GM19238 (cell line): ENCODE data around the gene HSD17B8.

Source experiments
- DNase-seq: peaks from one replicate; pipeline ENCODE4 v3.0.0; 2011; ENCODE audit warnings: low spot score; ENCODE audit not compliant: insufficient read length

The HSD17B8 gene

DNA sequence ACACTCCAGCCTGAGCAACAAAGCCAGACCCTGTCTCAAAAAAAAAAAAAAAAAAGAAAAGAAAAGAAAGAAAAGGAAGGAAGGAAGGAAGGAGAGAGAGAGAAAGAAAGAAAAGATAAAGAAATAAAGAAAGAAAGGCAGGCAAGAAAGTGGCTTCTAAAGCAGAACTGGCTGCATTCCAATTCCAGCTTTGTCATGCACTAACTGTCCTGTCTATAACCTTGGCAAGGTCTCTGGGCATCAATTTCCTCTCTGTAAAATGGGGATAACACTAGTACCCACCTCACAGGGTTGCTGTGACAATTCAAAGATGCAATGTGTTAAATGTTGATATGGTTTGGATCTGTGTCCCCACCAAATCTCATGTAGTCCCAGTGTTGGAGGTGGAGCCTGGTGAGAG is 31.9 kb downstream of the HSD17B8 start:
- no peak for DNase-seq

DNA sequence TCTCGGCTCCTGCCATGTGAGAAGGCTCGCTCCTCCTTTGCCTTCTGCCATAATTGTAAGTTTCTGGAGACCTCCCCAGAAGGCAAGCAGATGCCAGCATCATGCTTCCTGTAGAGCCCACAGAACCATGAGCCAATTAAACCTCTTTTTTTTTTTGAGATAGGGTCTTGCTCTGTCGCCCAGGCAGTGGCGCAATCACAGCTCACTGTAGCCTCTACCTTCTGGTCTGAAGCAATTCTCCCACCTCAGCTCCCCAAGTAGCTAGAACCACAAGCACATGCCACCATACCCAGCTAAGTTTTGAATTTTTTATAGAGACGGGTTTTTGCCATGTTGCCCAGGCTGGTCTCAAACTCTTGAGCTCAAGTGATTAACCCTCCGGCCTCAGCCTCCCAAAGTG is 32.4 kb downstream of the HSD17B8 start:
- no peak for DNase-seq

DNA sequence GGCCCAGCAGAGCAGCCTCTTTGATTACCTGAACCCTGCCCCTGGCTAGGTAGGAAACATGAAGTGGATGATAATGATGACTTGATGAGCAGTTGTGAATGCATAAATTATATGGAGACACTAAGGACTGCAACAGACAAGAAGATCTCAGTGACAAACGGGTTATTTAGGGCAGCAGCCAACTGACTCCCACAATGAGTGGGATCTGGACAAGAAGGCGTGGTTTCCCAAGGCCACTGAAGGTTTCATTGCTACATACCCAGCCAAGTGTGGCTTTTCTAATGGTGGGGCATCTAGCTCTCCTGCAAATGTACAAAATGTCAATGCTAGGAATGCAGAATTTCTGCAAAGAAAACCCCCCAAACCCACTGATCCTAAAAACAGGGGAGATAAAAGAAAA is 33.3 kb downstream of the HSD17B8 start:
- DNase-seq, result no peak

DNA sequence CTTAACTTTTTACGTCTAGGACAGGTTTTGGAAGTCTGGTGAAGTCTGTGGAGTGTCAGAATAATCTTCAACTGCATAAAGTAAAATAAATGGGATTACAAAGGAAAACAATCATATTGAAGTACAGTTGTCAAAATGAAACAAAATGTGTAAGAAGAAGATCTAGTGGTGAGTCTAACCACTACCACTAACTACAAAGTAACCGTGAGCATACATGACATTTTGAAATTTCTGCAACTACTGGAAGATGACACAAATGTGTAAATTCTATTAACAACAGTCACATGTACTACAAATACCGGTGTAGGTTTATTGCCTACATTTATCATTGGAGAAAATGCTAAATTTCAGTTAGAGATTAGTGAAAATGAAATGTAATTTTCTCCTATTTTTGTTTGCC is 37.5 kb downstream of the HSD17B8 start:
- no peak for DNase-seq

DNA sequence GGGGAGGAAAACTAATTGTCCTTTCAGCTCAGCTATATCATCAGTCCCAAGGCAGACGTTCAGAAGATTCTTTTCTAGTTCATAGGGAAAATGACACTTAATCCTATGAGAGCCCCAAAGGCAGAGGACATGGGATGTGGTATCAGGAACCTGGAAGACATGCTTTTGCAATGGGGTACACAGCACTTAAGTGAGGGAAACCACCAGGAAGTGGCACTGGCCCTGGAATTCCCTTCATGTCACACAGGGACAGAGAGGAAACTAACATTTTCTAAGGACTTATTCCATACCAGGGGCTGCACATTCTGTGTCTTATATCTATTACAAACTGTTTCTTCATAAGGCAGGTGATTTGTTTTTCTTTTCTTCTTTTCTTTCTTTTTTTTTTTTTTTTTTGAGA is 39.0 kb downstream of the HSD17B8 start:
- no peak for DNase-seq

DNA sequence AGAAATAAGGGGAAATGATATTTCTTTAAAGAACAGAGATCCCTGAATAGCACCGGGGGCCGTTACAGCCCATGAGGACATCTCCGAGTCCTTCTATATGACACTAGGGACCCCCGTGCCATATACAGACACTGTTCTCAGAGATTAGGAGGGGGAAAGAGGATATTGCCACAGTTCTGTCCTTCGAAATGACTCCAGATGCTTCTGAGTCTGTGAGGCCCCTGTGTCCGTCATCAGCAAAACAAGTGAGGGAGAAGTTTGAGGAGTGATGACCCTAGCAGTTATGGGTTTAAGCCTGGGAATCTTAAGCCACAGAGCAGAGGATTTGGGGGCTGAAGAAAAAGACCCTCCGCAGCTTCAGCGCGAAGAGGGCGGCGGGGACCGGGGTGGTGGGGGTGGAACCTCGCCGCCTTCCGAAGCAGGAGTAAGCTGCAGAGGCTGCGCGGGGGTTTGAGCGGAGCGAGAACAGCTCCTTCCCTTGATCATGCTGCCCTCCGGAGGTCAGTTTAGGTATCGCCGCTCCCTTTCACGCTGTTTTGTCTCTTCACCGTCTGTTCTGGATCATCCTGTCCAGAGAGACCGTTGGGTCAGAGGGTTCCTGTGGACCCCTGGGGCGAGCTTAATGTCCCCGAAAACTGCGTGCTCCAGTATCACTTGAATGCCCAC is 43.7 kb downstream of the HSD17B8 start:
- peak; percentile 41 for DNase-seq

DNA sequence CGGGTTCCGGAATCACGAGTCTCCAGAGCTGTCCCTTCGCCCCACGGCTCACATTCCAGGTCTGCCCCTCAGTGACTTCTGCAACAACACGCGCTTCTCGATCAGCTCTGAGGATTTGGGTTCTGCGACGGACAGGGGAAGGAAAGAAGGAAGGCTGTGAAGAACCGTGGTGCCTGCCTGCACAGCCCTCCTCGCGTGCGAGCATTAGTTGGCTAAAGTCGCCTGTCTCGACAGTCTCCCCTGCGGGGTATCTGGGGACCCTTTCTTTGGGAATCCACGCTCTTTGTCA is 44.1 kb downstream of the HSD17B8 start:
- DNase-seq, result no peak

DNA sequence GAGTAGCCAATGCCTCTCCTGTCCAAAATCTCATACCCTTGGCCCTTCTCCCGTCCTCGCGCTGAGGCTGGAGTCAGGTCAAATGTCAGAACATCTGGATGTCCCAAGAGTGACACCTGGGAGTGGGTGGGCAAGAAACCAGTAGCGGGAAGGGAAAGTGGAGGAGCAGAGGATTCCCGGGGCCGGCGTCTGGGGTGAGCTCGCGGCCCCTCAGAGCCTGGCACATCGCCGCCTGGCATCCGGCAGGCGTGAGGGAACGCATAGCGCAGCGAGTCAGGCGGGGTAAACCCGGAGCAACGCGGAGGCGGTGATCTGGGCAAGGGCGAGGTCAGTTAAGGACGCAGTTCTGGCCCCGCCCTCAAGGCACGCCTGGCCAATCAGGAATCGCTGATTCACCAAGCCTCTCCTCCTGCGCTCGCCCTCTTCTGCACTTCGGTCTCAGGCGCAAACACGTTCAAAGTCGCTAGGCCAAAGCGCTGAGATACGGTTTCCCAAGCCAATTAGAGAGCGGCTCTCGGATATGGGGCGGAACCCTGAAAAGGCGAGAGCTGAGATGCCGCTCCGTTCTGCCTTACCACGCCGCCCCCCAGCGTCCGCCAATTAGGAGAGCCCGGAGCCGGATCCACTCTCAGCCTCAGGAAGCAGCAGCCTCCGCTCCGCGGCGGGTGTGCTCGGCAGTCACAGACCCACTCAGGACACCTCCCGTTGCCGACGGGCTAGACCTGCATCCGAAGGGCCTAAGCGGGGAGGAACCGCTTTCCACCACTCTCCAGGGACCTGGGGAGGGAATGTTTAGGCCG is 44.7 kb downstream of the HSD17B8 start:
- peak; percentile 79 for DNase-seq

DNA sequence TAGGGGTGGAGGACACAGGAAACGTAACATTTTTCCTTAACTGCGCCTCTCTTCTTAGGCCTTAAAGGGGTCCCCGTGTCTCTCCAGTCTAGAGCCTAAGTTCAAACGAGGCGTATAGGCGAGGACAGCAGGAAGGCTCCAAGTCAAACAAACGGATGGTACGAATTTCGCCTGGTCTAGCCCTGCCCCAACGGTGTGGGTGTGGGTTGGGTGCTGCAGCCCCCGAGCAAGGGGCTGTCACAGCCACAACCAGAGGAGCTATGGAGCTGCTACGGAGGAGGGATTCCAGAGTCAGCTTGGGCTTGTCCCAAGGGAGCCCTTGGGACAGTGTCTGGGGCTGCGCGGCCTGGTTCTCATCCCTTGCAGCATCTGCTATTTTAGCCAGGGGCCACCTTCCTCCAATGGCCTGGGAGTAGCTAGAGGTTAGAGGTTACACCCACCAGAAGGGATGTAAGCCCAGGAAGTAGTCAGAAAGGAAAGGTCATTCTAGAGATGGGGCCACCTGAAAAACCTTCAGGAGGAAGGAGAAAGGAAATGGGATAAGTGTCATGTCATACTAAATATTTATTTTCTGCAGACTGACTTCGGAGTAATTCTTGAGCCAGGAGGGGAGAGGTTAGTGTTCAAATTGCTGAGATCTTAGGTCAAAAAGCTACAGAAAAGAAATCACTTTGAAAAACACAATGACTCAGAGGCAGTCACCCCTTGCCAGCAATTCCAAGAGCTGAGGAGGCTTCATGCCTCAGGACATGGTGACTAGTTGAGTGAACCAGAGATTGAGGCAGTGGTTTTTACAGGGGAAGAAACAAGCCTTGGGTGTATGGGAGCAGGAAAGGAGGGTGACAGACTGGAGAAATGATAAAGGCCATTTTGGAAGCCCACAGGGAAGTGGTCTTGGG is 45.5 kb downstream of the HSD17B8 start:
- DNase-seq, result no peak

DNA sequence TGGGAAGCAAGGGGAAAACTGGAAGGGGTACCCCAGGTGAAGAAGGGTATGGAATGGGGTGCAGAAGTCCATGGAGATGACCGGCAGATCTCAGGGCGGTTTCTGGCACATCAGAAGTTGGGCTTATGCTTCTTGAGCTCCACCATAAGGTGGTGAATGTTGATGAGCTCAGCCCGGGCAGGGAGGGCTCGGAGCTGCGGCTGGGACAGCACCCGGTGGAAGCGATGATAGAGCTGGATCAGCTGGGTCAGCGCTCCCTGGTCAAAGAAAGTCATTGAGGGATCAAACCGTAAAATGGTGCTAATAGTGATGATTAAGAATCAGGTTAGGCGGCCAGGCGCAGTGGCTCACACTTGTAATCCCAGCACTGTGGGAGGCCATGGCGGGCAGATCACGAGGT is 46.3 kb downstream of the HSD17B8 start:
- no peak for DNase-seq

DNA sequence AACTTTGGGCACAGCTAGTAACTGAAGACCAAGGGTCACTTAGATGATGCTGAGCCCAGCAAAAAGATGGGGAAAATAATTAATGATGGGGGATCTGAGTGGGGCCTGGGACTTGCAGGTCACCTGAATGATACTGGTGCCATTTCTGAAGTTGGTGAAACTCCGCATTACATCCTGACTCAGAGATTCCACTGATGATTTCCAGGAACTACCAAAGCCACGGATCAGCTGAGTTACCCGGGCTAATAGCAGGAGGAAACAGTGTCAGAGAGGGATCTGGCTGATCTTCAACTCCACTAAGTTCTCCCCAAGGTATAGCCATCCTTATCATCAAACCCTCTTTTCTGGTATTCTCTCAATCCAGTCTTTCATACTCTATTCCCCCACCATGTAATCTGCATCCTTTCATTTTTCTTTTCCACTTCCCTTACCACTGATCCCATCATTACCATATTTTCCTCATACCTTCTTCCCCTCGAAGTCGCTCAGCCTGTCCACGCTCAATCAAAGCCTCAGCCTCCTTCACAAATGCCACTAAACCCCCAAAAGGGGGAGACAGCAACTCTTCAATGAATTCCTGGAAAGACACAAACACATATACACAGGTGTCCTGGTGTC is 47.0 kb downstream of the HSD17B8 start:
- DNase-seq, result no peak

DNA sequence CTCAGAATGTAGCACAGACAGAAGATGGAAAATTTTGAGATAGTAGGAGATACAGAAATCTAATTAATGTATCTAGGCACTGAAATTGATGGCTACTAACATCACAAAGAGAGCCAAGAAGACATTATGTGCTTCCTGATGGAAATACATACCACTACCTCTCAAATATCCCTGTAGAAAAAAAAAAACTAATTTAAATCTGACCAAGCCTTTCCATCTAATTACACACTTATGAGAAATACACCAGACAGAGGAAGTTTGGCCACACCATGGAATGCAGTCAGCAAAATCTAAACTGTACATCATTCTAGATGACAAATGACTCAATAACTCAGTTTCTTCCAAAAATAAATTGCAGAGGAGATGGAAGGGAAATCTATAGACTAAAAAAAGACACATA is 48.3 kb downstream of the HSD17B8 start:
- no peak for DNase-seq

DNA sequence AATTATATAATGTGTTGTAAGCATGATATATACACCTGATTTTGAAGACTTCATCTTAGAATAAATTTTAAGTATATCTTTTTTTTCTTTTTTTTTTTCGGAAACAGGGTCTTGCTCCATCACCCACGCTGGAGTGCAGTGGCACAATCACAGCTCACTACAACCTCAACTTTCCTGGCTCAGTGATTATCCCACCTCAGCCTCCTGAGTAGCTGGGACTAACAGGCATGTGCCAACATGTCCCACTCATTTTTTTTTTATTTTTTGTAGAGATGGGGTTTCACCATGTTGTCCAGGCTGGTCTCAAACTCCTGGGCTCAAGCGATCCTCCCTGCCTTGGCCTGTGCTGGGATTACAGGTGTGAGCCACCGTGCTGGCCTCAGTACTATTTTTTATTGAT is 50.1 kb downstream of the HSD17B8 start:
- no peak for DNase-seq
